Left ventricle myocardium superior (tissue), 1 donor: ENCODE measurements around the gene SMYD4. TPM values are rescaled to one million over a fixed set of nuclear protein-coding genes. Genes with fewer than 3 reads are reported as not detected.
"Not testable (repeated sequence)": the region's sequence is repeated elsewhere in the genome, so short reads cannot be mapped to it uniquely, and the experiment has no call there.

Source experiments
- ATAC-seq: fragments of 200-7000 bp; cut with Tn5 transposase; one replicate; pipeline ENCODE4 v1.9.1; 2020; ENCODE audit warnings: mild to moderate bottlenecking, moderate library complexity
- DNase-seq: peaks from one replicate; pipeline ENCODE4 v3.0.0-alpha.2; 2020
- intact Hi-C: fragments of 100-400 bp; cut with micrococcal nuclease; formaldehyde crosslinking; loops from one replicate; pipeline ENCODE4 v1.11.0; 2022
- total RNA-seq: library from RNA; stranded (reverse); fragmentation: NEBNext Ultra II Directional; extraction: Animal tissue kit (Norgen Biotek cat#: 25700); gene quantifications from one replicate; pipeline ENCODE4 v1.2.1, GENCODE V29; 2021
- donor health status: DM: no; HTN: yes; CAD: no; lungs with severe emphysema.

SMYD4 gene
- total RNA-seq, 1 donor from 2014 or later: 6.9 TPM

- intact Hi-C loops, DNase-seq, ATAC-seq: not testable (repeated sequence)
Observed at GRCh38 chr17:1741899-1742298, 87.8 kb downstream of the SMYD4 start.

- ATAC-seq: peak; percentile 69
Observed at GRCh38 chr17:1737531-1738291, 92.0 kb downstream of the SMYD4 start.

GRCh38 chr17:1736348-1737281, 93.1 kb downstream of the SMYD4 start:
- DNase-seq (peak; percentile 81), ATAC-seq (peak; percentile 74)
- intact Hi-C loops: no loop called here

More at GRCh38 chr17:1737531-1738291, 92.0 kb downstream of the SMYD4 start:
- intact Hi-C loops: no loop called here
- DNase-seq: peak; percentile 66

- ATAC-seq (no peak), DNase-seq (no peak)
Observed at GRCh38 chr17:1735834-1736347, 93.8 kb downstream of the SMYD4 start.

GRCh38 chr17:1735418-1735817, 94.3 kb downstream of the SMYD4 start:
- intact Hi-C loops: no loop called here
- no peak for ATAC-seq
- no peak for DNase-seq

More at GRCh38 chr17:1735834-1736347, 93.8 kb downstream of the SMYD4 start:
- intact Hi-C loops: no loop called here

DNA sequence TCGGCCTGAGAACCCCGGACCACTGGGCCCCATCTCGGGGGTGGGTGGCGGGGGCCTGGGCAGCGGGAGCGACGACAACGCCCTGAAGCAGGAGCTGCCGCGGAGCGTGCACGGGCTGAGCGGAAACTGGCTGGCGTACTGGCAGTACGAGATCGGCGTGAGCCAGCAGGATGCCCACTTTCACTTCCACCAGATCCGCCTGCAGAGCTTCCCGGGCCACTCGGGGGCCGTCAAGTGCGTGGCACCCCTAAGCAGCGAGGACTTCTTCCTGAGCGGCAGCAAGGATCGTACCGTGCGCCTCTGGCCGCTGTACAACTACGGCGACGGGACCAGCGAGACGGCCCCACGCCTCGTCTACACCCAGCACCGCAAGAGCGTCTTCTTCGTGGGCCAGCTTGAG, 95.9 kb downstream of the SMYD4 start:
- ATAC-seq (no peak), DNase-seq (no peak)
- intact Hi-C loops: no loop called here

- DNase-seq (no peak), ATAC-seq (no peak)
- intact Hi-C loops: no loop called here
Observed at GRCh38 chr17:1732833-1733321, 96.8 kb downstream of the SMYD4 start.

GRCh38 chr17:1732241-1732832, 97.4 kb downstream of the SMYD4 start:
- intact Hi-C loops: no loop called here
- no peak for ATAC-seq
- DNase-seq: no peak

- ATAC-seq (no peak), DNase-seq (no peak)
- intact Hi-C loops: no loop called here
Observed at GRCh38 chr17:1731194-1731506, 98.6 kb downstream of the SMYD4 start.

GRCh38 chr17:1730326-1731193, 99.1 kb downstream of the SMYD4 start:
- peak; percentile 93 for DNase-seq
- ATAC-seq: peak; percentile 86
- intact Hi-C loops: no loop called here

DNA sequence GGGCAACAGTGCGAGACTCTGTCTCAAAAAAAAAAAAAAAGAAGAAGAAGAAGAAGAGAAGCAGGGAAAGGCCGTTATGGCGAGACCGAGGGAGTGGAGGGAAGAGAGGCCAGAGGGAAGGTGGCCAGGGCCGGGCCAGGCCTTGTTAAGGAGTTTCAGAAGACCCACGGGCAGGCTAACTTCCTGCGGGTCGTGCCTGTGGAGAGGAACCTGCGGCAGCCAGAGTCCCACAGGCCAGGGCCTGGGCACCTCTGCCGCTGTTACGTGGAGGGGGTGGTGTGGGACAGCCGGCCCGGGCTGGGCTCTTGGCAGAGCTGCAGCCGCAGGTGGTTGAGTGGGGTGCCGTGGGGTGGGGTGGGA, 99.8 kb downstream of the SMYD4 start:
- peak; percentile 59 for DNase-seq
- ATAC-seq: peak; percentile 49
- intact Hi-C loops: no loop called here

Other genes starting within 250 kb of the SMYD4 start
- gene SLC43A2, start 201.1 kb downstream of the SMYD4 start, total RNA-seq: 3.1 TPM
- 13.1 TPM for gene SCARF1, start 184.2 kb downstream of the SMYD4 start, total RNA-seq
- gene RILP, start 180.0 kb downstream of the SMYD4 start, total RNA-seq: 81.4 TPM
- gene PRPF8, start 145.0 kb downstream of the SMYD4 start, total RNA-seq: 135 TPM
- gene TLCD2, start 119.5 kb downstream of the SMYD4 start, total RNA-seq: 1.7 TPM
- gene WDR81, start 105.2 kb downstream of the SMYD4 start, total RNA-seq: 7.6 TPM
- 1.4 TPM for gene SERPINF2, start 87.0 kb downstream of the SMYD4 start, total RNA-seq
- 146 TPM for gene SERPINF1, start 67.8 kb downstream of the SMYD4 start, total RNA-seq
- gene RPA1, start 103 bp upstream of the SMYD4 start, total RNA-seq: 46.0 TPM
- gene RTN4RL1, start 195.4 kb upstream of the SMYD4 start, total RNA-seq: 1.9 TPM
- 28.9 TPM for gene DPH1, start 200.3 kb upstream of the SMYD4 start, total RNA-seq
- 14.4 TPM for gene OVCA2, start 212.1 kb upstream of the SMYD4 start, total RNA-seq
- 19.0 TPM for gene HIC1, start 225.2 kb upstream of the SMYD4 start, total RNA-seq